ENCODE results near the gene ATP6V0B.
A peak's percentile ranks its signal among the peaks of the same experiment; 100 is the strongest.

Gene ATP6V0B

GRCh38 chr1:43969746-43970466 lies 4.9 kb upstream of the ATP6V0B start, which contains the start of gene DPH2:
Gene DPH2, plus strand, starts transcription at chr1:43970010. Its CDS starts 166 bp downstream, at chr1:43970176.
- DNase-seq: peak; percentile 95 to 96

GRCh38 chr1:43970502-43970901 lies 4.3 kb upstream of the ATP6V0B start:
- no peak for DNase-seq

- DNase-seq: no peak
Measured at GRCh38 chr1:43970911-43971310, 3.8 kb upstream of the ATP6V0B start.

GRCh38 chr1:43971336-43971980 lies 3.3 kb upstream of the ATP6V0B start:
- DNase-seq: no peak

GRCh38 chr1:43973981-43974442 lies 748 bp upstream of the ATP6V0B start:
- no peak for DNase-seq

GRCh38 chr1:43975249-43975961 lies 645 bp downstream of the ATP6V0B start:
- DNase-seq: peak; percentile 53 to 61

- DNase-seq: no peak
Measured at GRCh38 chr1:43976045-43976444, 1.3 kb downstream of the ATP6V0B start.

- no peak for DNase-seq
Measured at GRCh38 chr1:43976890-43977289, 2.1 kb downstream of the ATP6V0B start.

- DNase-seq: no peak
Measured at GRCh38 chr1:43977376-43978263, 2.9 kb downstream of the ATP6V0B start.

GRCh38 chr1:43978264-43978550 lies 3.4 kb downstream of the ATP6V0B start:
- DNase-seq: no peak

GRCh38 chr1:43978551-43979260 lies 3.9 kb downstream of the ATP6V0B start, which contains the start of gene B4GALT2:
Gene B4GALT2, plus strand, starts transcription at chr1:43979210. Its CDS starts 1,951 bp downstream, at chr1:43981161.
- peak; percentile 35 to 44 for DNase-seq

- DNase-seq: no peak
Measured at GRCh38 chr1:43979261-43979527, 4.4 kb downstream of the ATP6V0B start.

GRCh38 chr1:43979528-43980254 lies 4.9 kb downstream of the ATP6V0B start:
- DNase-seq: peak in 1 of 2 donors; percentile 20

- DNase-seq: no peak
Measured at GRCh38 chr1:43980255-43981134, 5.7 kb downstream of the ATP6V0B start.

- no peak for DNase-seq
Measured at GRCh38 chr1:43981135-43981491, 6.4 kb downstream of the ATP6V0B start.

GRCh38 chr1:43981636-43982035 lies 6.9 kb downstream of the ATP6V0B start:
- no peak for DNase-seq

- DNase-seq: no peak
Measured at GRCh38 chr1:43982241-43982640, 7.5 kb downstream of the ATP6V0B start.

GRCh38 chr1:43982808-43983207 lies 8.0 kb downstream of the ATP6V0B start:
- peak in 1 of 2 donors; percentile 23 for DNase-seq

- DNase-seq: no peak
Measured at GRCh38 chr1:43983253-43983899, 8.6 kb downstream of the ATP6V0B start.

GRCh38 chr1:43984855-43985254 lies 10.1 kb downstream of the ATP6V0B start:
- DNase-seq: no peak
